ENCODE measurements around the gene OR2A5.
"Not testable (repeated sequence)": the region's sequence is repeated elsewhere in the genome, so short reads cannot be mapped to it uniquely, and the experiment has no call there.

The OR2A5 gene

DNA sequence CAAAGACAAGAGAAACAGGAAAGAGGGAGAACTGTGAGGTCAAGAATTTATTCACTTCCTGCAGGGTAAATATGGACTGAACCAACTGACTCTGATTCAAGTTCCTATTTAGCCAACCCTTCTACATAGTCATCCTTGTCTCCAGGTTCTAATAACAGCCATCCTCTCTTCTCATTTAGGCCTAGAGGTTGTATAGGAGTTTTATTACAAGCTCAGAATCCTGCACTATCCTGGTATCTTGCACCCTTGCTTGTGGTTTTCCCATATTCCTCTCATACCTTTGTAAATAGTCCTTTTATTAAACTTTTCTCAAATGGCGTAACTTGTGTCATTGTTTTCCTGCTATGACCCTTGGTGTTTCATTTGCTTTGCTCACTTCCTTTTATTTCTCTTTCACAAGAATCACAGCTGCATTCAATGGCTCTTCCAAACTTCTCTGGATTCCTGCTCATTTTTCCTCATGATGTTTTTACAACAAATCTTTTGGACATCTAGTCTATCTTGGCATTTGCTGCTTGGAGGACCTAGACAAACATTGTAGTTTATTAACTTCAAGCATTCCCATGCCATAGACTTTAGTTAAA is 12.4 kb upstream of the OR2A5 start:
- DNase-seq = no peak

DNA sequence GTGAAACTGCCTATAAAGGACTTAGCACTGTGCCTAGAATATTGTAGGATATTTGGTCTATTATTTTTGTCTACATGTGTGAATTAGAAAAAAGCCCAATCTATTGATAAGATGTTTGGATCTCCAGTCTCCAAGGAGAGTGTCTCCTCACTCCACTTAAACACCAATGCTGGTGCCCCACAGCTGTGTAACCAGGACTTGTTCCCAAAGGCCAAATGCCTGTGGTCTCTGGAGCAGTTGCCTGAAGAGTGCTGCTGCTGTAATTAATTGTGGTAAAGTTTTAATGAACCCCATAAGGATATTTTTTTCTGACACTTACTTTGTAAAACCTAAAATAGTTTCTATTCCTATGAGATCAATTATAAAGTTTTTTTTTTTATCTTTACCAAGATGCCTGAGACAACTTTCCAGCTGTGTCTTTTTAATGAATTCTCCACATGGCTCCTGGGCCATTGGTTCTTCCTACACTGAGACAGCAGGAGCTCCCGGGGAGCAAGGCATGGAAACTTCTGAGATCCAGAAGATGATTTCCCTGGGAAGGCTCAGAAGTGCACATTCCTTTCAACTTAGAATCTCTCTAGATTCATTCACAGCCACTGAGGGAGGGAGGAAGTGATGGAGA is 11.2 kb upstream of the OR2A5 start:
- no peak for DNase-seq

DNA sequence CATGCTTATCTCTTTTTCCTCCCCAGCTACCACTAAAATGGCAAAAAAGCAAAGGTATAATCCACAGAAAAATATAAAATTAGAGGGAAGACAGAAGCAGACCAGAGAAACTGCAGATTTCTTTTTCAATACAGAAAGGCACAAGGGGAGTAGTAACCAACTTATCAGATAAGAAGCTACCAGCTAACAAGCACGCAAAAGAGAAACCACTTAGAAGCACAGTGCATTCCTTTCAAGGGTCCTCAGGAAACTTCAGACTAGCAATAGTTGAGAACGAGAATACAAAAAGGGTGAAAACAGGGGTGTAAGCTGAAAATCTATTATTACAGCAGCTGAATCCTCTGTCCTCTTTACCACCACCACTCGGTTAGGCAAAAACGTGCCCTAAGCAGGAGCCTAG is 9.9 kb upstream of the OR2A5 start:
- no peak for DNase-seq

DNA sequence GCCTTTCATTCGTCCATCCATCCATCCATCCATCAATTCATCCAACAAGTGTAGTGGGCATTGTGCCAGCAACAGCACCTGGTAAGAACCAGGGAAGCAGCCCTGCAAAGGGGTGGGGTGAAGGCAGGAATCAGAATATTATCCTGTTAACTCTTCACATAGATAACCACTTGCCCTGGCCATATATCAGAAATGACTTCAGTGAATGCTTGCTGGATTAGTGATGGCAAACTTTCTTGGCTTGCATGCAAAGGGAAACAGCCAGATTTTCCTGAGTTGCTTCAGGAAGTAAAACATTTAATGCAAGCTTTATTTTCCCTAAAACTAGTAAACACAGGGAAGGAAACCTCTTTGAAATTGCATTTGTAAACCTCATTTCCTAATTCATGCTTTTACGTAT is 743 bp downstream of the OR2A5 start:
- no peak for DNase-seq

DNA sequence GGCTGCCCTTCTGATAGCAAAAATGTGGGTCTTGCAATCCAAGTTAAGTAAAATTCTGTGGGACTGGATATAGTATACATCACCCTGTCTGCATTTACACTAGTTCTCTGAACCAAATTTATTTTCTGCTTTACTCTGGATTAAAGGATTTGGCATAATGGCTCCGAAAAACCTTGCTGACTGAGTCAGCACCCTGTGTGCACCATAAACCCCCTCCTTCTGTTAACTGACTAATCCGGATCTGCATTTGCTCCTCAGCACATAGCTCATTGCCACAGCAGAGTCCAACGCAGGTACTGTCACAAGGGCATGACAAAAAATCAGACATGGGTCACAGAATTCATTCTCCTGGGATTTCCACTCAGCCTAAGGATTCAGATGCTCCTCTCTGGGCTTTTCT is 1.3 kb downstream of the OR2A5 start:
- no peak for DNase-seq

DNA sequence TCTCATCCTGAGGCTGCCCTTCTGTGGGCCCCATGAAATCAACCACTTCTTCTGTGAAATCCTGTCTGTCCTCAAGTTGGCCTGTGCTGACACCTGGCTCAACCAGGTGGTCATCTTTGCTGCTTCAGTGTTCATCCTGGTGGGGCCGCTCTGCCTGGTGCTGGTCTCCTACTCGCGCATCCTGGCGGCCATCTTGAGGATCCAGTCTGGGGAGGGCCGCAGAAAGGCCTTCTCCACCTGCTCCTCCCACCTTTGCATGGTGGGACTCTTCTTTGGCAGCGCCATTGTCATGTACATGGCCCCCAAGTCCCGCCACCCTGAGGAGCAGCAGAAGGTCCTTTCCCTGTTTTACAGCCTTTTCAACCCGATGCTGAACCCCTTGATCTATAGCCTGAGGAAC is 2.1 kb downstream of the OR2A5 start:
- not testable (repeated sequence) for DNase-seq

DNA sequence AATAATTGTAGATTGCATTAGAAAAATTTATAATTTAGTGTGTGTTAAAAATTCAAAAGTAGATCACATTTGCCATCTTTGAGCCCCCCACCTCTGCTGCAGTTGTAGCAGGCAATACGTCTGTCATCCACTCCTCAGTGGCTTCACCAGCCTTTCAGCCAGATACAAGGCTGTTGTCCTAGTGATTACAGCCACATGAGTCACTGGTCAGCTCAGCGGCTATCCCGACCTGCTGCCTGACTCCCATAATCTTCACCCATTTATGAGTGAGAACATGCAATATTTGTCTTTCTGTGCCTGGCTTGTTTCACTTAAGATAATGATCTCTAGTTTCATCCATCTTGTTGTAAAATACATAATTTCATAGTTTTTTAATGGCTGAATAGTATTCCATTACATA is 9.2 kb downstream of the OR2A5 start:
- DNase-seq = no peak

DNA sequence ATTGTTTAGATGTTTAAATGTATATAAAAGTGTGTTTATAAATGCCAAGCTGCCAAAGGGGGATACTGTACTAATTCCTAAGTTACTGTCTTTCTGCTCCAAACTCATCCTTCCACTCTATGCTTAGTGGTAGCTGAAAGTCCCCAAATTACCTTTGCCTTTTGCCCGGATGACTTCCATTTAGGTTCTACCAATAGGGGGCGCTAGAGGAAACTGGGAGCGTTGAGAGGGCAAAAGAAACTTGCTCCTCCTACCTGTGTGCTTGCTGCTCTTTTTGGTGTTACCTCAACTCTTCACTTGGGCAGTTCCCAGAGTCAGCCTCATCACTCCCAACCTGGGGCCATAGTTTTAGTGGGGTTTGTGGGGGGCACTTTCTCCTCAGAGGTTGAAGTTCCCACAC is 15.0 kb downstream of the OR2A5 start:
- no peak for DNase-seq

DNA sequence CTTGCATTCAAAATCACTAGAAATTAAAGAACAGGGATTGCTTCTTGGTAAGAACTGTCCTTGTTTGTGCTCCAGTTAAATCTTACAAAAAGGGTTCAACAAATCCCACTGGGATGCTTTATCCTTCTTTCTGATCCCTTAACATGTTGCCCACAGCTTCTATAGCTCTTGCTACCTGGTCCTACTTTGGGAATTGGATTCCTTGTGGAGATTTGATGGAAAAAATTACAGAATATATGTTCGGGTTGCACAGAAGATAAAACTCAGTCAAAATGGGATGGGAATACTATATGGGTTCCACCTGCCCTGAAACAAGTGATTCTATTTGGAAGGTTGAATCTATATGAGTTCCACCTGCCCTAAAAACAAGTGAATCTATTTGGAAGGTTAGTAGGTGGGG is 20.8 kb downstream of the OR2A5 start, which contains the start of gene OR2A25:
Gene OR2A25, plus strand, starts transcription at position 301 of the 400 bp plus-strand sequence. CDS start 4,409 bp downstream, outside the sequence.
- no peak for DNase-seq

DNA sequence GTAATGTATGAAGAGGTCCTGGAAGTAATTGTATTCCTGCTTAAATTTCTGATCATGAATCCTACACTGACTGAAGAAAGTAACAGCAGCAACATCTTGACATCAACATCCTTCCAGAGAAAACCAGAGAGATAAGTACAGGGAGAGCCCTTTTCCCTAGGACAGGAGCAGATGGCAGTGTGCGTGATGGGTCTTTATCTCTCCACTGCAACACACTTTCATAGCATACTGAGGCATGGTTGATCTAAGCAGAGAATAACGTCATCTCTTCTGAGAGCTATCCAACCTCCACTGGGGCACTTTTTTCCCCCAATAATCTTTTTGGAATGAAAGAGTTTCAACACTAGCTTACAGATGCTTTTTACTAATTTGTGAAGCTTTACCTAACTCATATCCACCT is 21.2 kb downstream of the OR2A5 start:
- no peak for DNase-seq

DNA sequence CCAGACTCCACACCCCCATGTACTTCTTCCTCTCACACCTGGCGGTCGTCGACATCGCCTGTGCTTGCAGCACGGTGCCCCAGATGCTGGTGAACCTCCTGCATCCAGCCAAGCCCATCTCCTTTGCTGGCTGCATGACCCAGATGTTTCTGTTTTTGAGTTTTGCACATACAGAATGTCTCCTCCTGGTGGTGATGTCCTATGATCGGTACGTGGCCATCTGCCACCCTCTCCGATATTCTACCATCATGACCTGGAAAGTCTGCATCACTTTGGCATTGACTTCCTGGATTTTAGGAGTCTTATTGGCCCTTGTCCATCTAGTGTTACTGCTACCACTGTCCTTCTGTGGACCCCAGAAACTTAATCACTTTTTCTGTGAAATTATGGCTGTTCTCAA is 25.6 kb downstream of the OR2A5 start:
- no peak for DNase-seq

DNA sequence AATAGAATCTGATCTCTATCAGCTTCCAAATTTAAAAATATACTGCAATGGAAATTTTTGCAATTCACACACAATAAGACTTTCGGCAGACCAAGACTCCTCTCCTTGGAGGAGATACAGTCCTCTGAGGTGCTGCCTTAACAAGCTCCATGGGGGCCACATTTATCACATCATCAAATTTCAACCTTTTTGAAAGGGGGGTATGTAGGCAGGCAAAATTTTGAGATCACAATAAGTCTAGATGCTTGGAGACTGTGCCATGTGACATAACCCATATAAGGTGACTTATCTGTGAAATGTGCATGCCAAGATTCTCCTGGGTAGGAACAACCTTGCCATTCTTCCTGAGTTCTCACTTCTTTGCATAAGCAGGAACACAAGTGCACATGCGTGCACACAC is 37.2 kb downstream of the OR2A5 start, which contains the start of gene OR2A12:
Gene OR2A12, plus strand, starts transcription at position 301 of the 400 bp plus-strand sequence. CDS start 8,830 bp downstream, outside the sequence.
- DNase-seq = no peak

DNA sequence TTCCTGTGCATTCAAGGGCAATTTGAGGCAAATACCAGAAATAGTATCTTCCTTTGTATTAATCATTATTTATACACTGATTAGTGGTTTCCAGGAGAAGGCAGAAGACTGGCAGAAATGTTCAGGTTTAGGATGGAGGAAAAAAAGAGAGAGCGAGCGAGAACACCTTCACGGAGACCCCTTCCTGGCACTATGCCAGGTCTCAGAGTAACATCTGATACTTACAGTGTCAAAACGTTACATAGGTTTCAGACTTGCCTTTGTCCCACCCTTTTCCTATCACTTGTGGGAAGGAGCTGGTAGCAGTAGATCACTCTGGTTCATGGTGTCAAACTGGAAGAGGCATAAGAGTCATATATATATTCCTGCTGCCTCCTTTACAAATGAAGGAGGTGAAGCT is 38.0 kb downstream of the OR2A5 start:
- DNase-seq = no peak

DNA sequence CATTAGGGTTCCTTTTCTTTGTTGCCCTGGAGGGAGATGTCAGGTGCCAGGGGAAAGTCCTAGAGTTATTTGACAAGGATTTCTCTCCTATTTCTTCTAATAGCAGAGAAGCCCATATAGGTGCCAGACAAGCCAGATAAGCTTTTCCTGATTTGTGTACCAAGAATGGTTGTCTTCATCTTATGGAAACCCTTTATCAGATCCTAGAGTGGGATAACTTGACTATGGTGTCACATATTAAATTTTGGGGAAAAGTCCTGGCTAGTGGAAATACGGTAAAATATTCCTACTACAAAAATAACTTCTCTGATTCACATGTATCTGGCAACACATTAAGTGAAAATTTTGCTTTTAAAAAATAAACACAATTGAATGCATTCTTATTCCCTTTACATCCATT is 38.5 kb downstream of the OR2A5 start:
- no peak for DNase-seq

DNA sequence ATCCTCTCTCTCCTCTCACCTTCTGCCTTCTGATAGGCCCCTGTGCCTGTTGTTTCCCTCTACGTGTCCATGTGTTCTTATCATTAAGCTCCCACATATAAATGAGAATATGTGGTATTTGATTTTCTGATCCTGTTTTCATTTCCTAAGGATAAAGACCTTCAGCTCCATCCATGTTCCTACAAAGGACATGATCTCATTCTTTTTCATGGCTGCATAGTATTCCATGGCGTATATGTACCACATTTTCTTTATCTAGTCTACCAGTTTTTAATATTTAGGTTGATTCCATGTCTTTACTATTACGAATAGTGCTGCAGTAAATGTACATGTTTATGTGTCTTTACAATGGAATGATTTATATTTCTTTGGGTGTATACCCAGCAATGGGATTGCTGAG is 41.9 kb downstream of the OR2A5 start:
- DNase-seq = no peak

DNA sequence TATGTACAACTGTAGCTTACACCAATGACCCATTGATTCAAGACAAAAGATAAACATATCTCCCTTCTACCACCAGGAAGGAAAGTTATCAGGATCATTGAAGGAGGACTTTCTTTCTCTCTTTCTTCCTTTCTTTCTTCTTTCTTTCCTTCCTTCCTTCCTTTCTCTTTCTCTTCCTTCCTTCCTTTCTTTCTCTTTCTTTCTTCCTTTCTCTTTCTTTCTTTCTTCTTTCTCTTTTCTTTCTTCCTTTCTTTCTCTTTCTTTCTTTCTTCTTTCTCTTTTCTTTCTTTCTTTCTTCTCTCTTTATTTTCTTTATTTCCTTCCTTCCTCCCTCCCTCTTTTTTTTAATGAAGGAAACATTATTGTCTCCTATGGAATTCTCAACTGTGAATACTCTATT is 50.0 kb downstream of the OR2A5 start:
- DNase-seq = no peak

DNA sequence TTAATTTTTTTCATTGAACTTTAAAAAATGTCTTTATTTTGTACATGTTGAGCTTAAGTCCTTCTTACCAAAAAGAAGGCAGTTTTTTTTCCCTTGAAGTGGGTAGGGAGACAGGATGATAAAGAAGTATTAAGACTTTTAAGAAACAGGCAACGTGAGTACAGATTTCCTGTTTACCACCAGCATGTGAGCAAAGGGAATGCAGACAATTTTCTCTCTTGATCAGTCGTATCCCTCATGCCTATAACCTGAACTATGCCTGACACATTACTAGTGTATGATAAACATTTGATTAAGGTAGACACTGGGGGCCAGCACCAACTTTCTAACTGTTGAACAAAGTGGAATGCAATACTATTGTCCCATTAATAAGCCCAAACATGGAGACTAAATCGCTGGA is 51.9 kb downstream of the OR2A5 start:
- DNase-seq = no peak

DNA sequence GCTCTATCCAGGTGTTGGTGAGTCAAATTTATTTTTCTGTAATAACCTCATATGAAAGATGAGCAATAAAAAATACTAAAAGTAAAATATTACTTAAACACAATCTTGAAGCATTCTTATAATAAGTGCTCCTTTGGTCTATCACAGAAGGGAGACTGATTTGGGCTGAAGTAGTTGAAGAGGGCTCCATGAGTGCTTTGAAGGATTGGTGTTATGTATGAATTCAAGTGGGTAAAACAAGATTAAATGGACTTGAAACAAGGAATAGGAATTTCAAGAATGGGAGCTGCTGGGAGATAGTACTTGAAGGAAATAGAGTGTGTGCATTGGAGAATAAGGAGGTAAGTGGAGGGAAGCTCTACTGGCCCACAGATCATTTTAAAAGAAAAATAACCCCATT is 53.3 kb downstream of the OR2A5 start:
- no peak for DNase-seq

DNA sequence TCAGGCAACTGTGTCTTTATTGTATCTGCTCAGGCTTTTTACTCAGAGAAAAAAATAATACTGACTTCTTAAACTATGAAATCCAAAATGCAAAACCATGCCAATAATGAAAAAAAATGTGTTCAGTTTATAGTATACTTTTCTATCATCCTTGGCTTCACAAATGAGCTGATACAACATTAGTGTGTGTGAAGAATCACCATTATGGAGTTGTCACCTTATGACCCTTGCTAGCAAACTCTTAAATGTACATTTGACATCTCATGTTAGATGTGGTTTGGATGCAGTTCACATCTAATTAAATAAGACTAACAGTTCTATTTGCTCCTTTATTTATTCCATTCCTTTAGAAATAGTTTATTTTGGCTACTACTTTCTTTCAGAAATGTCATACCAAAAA is 56.5 kb downstream of the OR2A5 start:
- DNase-seq = no peak

Data from stimulated activated CD4-positive, alpha-beta T cell treated with anti-CD3 and anti-CD28 coated beads, Interleukin-4, amount 100 ng/mL, for 24 hours (primary cell).